ENCODE results near the gene PTPRB. TPM values are rescaled to one million over a fixed set of nuclear protein-coding genes. Genes with fewer than 3 reads are reported as not detected.

The PTPRB gene
- total RNA-seq, 1 experiment from 2014 or later, result 0.17 TPM

GRCh38 chr12:70686907-70687306 lies 49.7 kb upstream of the PTPRB start:
- H3K9ac ChIP-seq (ENCODE audit: low read length), result no peak overlapping the region
- H2AFZ ChIP-seq (ENCODE audit: low read depth, low read length, poor library complexity, severe bottlenecking), result no peak overlapping the region
- H3K4me1 ChIP-seq (ENCODE audit: control insufficient read depth in 1 of 2, insufficient read depth in 2 of 2, low read length in 2 of 2), result peaks cover 0 to 7% of the 10 kb centered on the region in 2 experiments; a peak in 1 of 4 replicates
- no peaks in the 10 kb centered on the region for H3K27me3 ChIP-seq (ENCODE audit: insufficient read depth, low read length)
- no peak overlapping the region for H3K4me3 ChIP-seq (replicated peaks in 1 of 2; ENCODE audit: low read depth in 1 of 2, low read length in 2 of 2)
- TF ChIP-seq YY1 (IDR thresholded peaks at IDR 0.05; ENCODE audit: extremely low read depth, insufficient replicate concordance, low read depth, low read length), result no peak
- TF ChIP-seq EZH2 (IDR thresholded peaks at IDR 0.05), result no peak
- no peaks in the 10 kb centered on the region for H3K79me2 ChIP-seq (ENCODE audit: insufficient read depth, low read length)
- ChIA-PET CTCF (no interaction called here), RAD21 (ENCODE audit: low non-redundant PET in 1 of 2, low total read pairs in 2 of 2, uncharacterized antibody in 2 of 2, unreplicated experiment in 2 of 2) (no interaction called here), POLR2A (no interaction called here)
- intact Hi-C loops (cut with micrococcal nuclease), result no loop called here
- no peak overlapping the region for H3K27ac ChIP-seq (ENCODE audit: low read depth, low read length)
- no peaks in the 10 kb centered on the region for H3K9me2 ChIP-seq (ENCODE audit: insufficient read depth)
- no peak overlapping the region for H3K4me2 ChIP-seq (ENCODE audit: low read length)
- H3K9me3 ChIP-seq (ENCODE audit: control insufficient read depth in 1 of 2, insufficient read depth in 1 of 2, low read depth in 1 of 2, low read length in 2 of 2), result no peaks in the 10 kb centered on the region
- ATAC-seq (no peak), DNase-seq (ENCODE audit: low read depth, low spot score) (no peak)
- H4K20me1 ChIP-seq (ENCODE audit: insufficient read depth), result no peaks in the 10 kb centered on the region
- BruUV-seq (replicated peaks), result no TSS peak
- H3K36me3 ChIP-seq (ENCODE audit: control insufficient read depth in 1 of 2, insufficient read depth in 2 of 2, low read length in 2 of 2), result no peaks in the 10 kb centered on the region

GRCh38 chr12:70686299-70686698 lies 49.1 kb upstream of the PTPRB start:
- POLR2A ChIA-PET, result no interaction called here

More at GRCh38 chr12:70686299-70686698, 49.1 kb upstream of the PTPRB start:
- Histone ChIP-seq H3K9me3 (ENCODE audit: control insufficient read depth in 1 of 2, insufficient read depth in 1 of 2, low read depth in 1 of 2, low read length in 2 of 2) (no peaks in the 10 kb centered on the region), H3K27me3 (ENCODE audit: insufficient read depth, low read length) (no peaks in the 10 kb centered on the region), H3K4me1 (ENCODE audit: control insufficient read depth in 1 of 2, insufficient read depth in 2 of 2, low read length in 2 of 2) (peaks cover 0 to 3% of the 10 kb centered on the region in 2 experiments; a peak in 1 of 4 replicates), H3K27ac (ENCODE audit: low read depth, low read length) (no peak overlapping the region), H4K20me1 (ENCODE audit: insufficient read depth) (no peaks in the 10 kb centered on the region), H3K36me3 (ENCODE audit: control insufficient read depth in 1 of 2, insufficient read depth in 2 of 2, low read length in 2 of 2) (no peaks in the 10 kb centered on the region), H3K79me2 (ENCODE audit: insufficient read depth, low read length) (no peaks in the 10 kb centered on the region), H3K9ac (ENCODE audit: low read length) (no peak overlapping the region), H3K4me2 (ENCODE audit: low read length) (no peak overlapping the region), H3K9me2 (ENCODE audit: insufficient read depth) (no peaks in the 10 kb centered on the region), H2AFZ (ENCODE audit: low read depth, low read length, poor library complexity, severe bottlenecking) (peak overlapping the region; percentile 51), H3K4me3 (replicated peaks in 1 of 2; ENCODE audit: low read depth in 1 of 2, low read length in 2 of 2) (no peak overlapping the region)
- DNase-seq (ENCODE audit: low read depth, low spot score) (no peak), ATAC-seq (no peak)
- ChIA-PET RAD21 (ENCODE audit: low non-redundant PET in 1 of 2, low total read pairs in 2 of 2, uncharacterized antibody in 2 of 2, unreplicated experiment in 2 of 2) (no interaction called here), CTCF (no interaction called here)
- BruUV-seq (replicated peaks), result no TSS peak
- intact Hi-C loops (cut with micrococcal nuclease), result no loop called here
- TF ChIP-seq POLR2AphosphoS5 (IDR thresholded peaks at IDR 0.05; ENCODE audit: low read depth, low read length) (no peak), CEBPB (IDR thresholded peaks at IDR 0.05; ENCODE audit: low read depth) (no peak), CTCF (IDR thresholded peaks at IDR 0.05 in 2 of 3, conservative IDR thresholded peaks at IDR 0.05 in 1 of 3; ENCODE audit: borderline replicate concordance in 1 of 3, insufficient read depth in 1 of 3, low read depth in 2 of 3, low read length in 2 of 3) (no peak), ATF3 (IDR thresholded peaks at IDR 0.05) (no peak), FOSL1 (IDR thresholded peaks at IDR 0.05; ENCODE audit: low read depth) (no peak), EZH2phosphoT487 (IDR thresholded peaks at IDR 0.05; ENCODE audit: borderline replicate concordance) (no peak), EGR1 (IDR thresholded peaks at IDR 0.05; ENCODE audit: low read depth) (no peak), SRF (IDR thresholded peaks at IDR 0.05; ENCODE audit: low read depth) (no peak), RAD21 (IDR thresholded peaks at IDR 0.05; ENCODE audit: low read depth) (no peak), ZFX (IDR thresholded peaks at IDR 0.05) (no peak)
- TF ChIP-seq, protein P1, sequence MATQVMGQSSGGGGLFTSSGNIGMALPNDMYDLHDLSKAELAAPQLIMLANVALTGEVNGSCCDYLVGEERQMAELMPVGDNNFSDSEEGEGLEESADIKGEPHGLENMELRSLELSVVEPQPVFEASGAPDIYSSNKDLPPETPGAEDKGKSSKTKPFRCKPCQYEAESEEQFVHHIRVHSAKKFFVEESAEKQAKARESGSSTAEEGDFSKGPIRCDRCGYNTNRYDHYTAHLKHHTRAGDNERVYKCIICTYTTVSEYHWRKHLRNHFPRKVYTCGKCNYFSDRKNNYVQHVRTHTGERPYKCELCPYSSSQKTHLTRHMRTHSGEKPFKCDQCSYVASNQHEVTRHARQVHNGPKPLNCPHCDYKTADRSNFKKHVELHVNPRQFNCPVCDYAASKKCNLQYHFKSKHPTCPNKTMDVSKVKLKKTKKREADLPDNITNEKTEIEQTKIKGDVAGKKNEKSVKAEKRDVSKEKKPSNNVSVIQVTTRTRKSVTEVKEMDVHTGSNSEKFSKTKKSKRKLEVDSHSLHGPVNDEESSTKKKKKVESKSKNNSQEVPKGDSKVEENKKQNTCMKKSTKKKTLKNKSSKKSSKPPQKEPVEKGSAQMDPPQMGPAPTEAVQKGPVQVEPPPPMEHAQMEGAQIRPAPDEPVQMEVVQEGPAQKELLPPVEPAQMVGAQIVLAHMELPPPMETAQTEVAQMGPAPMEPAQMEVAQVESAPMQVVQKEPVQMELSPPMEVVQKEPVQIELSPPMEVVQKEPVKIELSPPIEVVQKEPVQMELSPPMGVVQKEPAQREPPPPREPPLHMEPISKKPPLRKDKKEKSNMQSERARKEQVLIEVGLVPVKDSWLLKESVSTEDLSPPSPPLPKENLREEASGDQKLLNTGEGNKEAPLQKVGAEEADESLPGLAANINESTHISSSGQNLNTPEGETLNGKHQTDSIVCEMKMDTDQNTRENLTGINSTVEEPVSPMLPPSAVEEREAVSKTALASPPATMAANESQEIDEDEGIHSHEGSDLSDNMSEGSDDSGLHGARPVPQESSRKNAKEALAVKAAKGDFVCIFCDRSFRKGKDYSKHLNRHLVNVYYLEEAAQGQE (IDR thresholded peaks at IDR 0.05; ENCODE audit: low read depth), result no peak
